K562 (cell line): ENCODE measurements around the gene GRWD1. TPM values are rescaled to one million over a fixed set of nuclear protein-coding genes. Genes with fewer than 3 reads are reported as not detected.

Experiments
- BHLHE40 ChIP-seq: IDR thresholded peaks from 2 replicates; pipeline ENCODE4 v1.6.1; 2011; ENCODE audit warnings: low read length, improper control_type of control experiment
- CHD7 ChIP-seq: fragments of 200-600 bp; sonication (generic); IDR thresholded peaks from one replicate; pipeline ENCODE4 v1.6.1; 2012; ENCODE audit warnings: mild to moderate bottlenecking, low read depth, low read length, inconsistent platforms
- CREB1 ChIP-seq, 2 experiments: sonication (generic) in 1 of 2; formaldehyde crosslinking in 1 of 2; IDR thresholded peaks; 2 replicates each; pipeline versions ENCODE4 v1.6.1 to v1.8.0; 2012 to 2022; ENCODE audit warnings: inconsistent platforms in 1 of 2, mild to moderate bottlenecking in 1 of 2, missing genetic modification reagents in 1 of 2, moderate library complexity in 1 of 2
- FOXJ2 ChIP-seq: fragments of 200-800 bp; sonication (Bioruptor generic); IDR thresholded peaks from 2 replicates; pipeline ENCODE4 v1.6.1; 2016; ENCODE audit warnings: missing genetic modification characterization, missing compliant biosample characterization
- NELFE ChIP-seq: IDR thresholded peaks from 2 replicates; pipeline ENCODE4 v1.6.1; 2011; ENCODE audit warnings: mild to moderate bottlenecking; ENCODE audit not compliant: insufficient read depth, insufficient read length
- PCBP2 ChIP-seq: fragments of 200-400 bp; formaldehyde crosslinking; IDR thresholded peaks from 2 replicates; pipeline ENCODE4 v1.6.1; 2018; ENCODE audit warnings: low read length, low read depth, mild to moderate bottlenecking, moderate library complexity; ENCODE audit not compliant: poor library complexity, severe bottlenecking
- SMARCA4 ChIP-seq: fragments of 450-650 bp; IDR thresholded peaks from 2 replicates; pipeline ENCODE4 v1.6.1; 2016
- TCFL5 ChIP-seq: fragments of 250-450 bp; sonication (Bioruptor Pico); conservative IDR thresholded peaks from 2 replicates; pipeline ENCODE4 v1.6.1; 2021; ENCODE audit warnings: mild to moderate bottlenecking, moderate library complexity, matching md5 sums
- ZBTB26 ChIP-seq: fragments of 450-650 bp; formaldehyde crosslinking; IDR thresholded peaks from 2 replicates; pipeline ENCODE4 v1.4.0; 2022; ENCODE audit warnings: missing genetic modification characterization
- ZBTB7A ChIP-seq: IDR thresholded peaks from 2 replicates; pipeline ENCODE4 v1.6.1; 2011; ENCODE audit warnings: low read depth, mild to moderate bottlenecking, low read length, moderate library complexity, borderline replicate concordance; ENCODE audit not compliant: control insufficient read depth
- ZHX1 ChIP-seq: fragments of 150-350 bp; conservative IDR thresholded peaks from 2 replicates; pipeline ENCODE4 v1.6.1; 2014; ENCODE audit warnings: low read length
- ZNF143 ChIP-seq: sonication (generic); formaldehyde crosslinking; IDR thresholded peaks from 2 replicates; pipeline ENCODE4 v1.9.0; 2022; ENCODE audit warnings: mild to moderate bottlenecking, missing genetic modification reagents
- polyA plus RNA-seq, 8 experiments: library from polyadenylated mRNA; depleted of rRNA in 4 of 8; stranded (reverse) in 5 of 8; unstranded in 3 of 8; fragments of >200 nt; fragmentation: Nextera tagmentation in 2 of 8; fragmentation: Illumina TruSeq in 1 of 8; extraction: Ambion mirVana in 2 of 8; extraction: Trizol in 1 of 8; gene quantifications; 2 replicates each; pipeline versions ENCODE4 v1.2.1 to v1.2.3, GENCODE V29; 2011 to 2014; ENCODE audit warnings: inconsistent platforms in 1 of 8, missing spikeins in 1 of 8
- total RNA-seq, 7 experiments: library from RNA; depleted of rRNA in 6 of 7; stranded (reverse); fragments of >200 nt in 6 of 7; fragmentation: Illumina TruSeq in 2 of 7; extraction: Trizol in 2 of 7; gene quantifications; 2 replicates each; pipeline versions ENCODE4 v1.2.1 to v1.2.3, GENCODE V29; 2011 to 2021; ENCODE audit warnings: low replicate concordance in 1 of 7

The GRWD1 gene
- total and polyA plus RNA-seq, 9 of the 15 experiments (the other 6 are each of a cell fraction or from before 2014, with no cell fraction given): 1.5 to 87.2 (median 24.5) TPM

GRCh38 chr19:48489608-48490216, 43.9 kb downstream of the GRWD1 start (continued):
- no peak for TF ChIP-seq CHD7
- TF ChIP-seq SMARCA4: 0 out of 2 replicates have a peak, but pooled peaks have one; percentile 17
- no peak for TF ChIP-seq TCFL5 (CRISPR knock-in tag)
- TF ChIP-seq ZBTB7A: no peak
- TF ChIP-seq ZNF143 (CRISPR knock-in tag): no peak
- TF ChIP-seq CREB1 (IDR thresholded peaks at IDR 0.05): no peak
- TF ChIP-seq CREB1 (CRISPR knock-in tag; IDR thresholded peaks at IDR 0.05): peak; percentile 42; the same call in 1 of the 2 replicates
- TF ChIP-seq ZHX1: no peak
- no peak for TF ChIP-seq ZBTB26 (CRISPR knock-in tag)
- TF ChIP-seq BHLHE40: 0 out of 2 replicates have a peak, but pooled peaks have one; percentile 39
- TF ChIP-seq PCBP2: no peak
- no peak for TF ChIP-seq FOXJ2 (tag)
- no peak for TF ChIP-seq NELFE
